MM.1S (cell line): ENCODE data around the gene HSPA9.
"Not testable (repeated sequence)": the region's sequence is repeated elsewhere in the genome, so short reads cannot be mapped to it uniquely, and the experiment has no call there.

ENCODE experiments used
- DNase-seq: peaks from one replicate; pipeline ENCODE4 v3.0.0-alpha.2; 2015
- H2AFZ ChIP-seq: fragments of 300-600 bp; sonication (generic); 2 replicates; pipeline ENCODE4 v1.6.0; 2016; ENCODE audit warnings: antibody characterized with exemption, low read length
- H3F3A ChIP-seq: fragments of 300-600 bp; sonication (generic); 2 replicates; pipeline ENCODE4 v1.6.1; 2016; ENCODE audit warnings: mild to moderate bottlenecking, antibody characterized with exemption, low read length, moderate library complexity, mixed read lengths; ENCODE audit not compliant: insufficient read depth
- H3K27ac ChIP-seq: fragments of 300-600 bp; sonication (generic); 2 replicates; pipeline ENCODE4 v1.5.1; 2016; ENCODE audit warnings: mild to moderate bottlenecking, low read length
- H3K27me3 ChIP-seq: fragments of 300-600 bp; sonication (generic); replicated peaks from 2 replicates; pipeline ENCODE4 v1.6.0; 2016; ENCODE audit warnings: low read length; ENCODE audit not compliant: insufficient read depth
- H3K36me3 ChIP-seq: fragments of 300-600 bp; sonication (generic); replicated peaks from 2 replicates; pipeline ENCODE4 v1.6.1; 2016; ENCODE audit warnings: mild to moderate bottlenecking, low read length, mixed read lengths; ENCODE audit not compliant: insufficient read depth
- H3K4me1 ChIP-seq: fragments of 300-600 bp; sonication (generic); 2 replicates; pipeline ENCODE4 v1.6.1; 2016; ENCODE audit warnings: low read length, mixed read lengths
- H3K4me2 ChIP-seq: fragments of 300-600 bp; sonication (generic); 2 replicates; pipeline ENCODE4 v1.6.0; 2016; ENCODE audit warnings: low read depth, low read length
- H3K4me3 ChIP-seq: fragments of 300-600 bp; sonication (generic); 2 replicates; pipeline ENCODE4 v1.5.1; 2016; ENCODE audit warnings: low read length, mixed read lengths
- H3K79me2 ChIP-seq: fragments of 300-600 bp; sonication (generic); 2 replicates; pipeline ENCODE4 v1.6.1; 2016; ENCODE audit warnings: mixed run types, low read length, mixed read lengths
- H3K9ac ChIP-seq: fragments of 300-600 bp; sonication (generic); 2 replicates; pipeline ENCODE4 v1.6.1; 2016; ENCODE audit warnings: low read length, mixed read lengths
- H3K9me2 ChIP-seq: fragments of 300-600 bp; sonication (generic); replicated peaks from 2 replicates; pipeline ENCODE4 v1.6.1; 2016; ENCODE audit warnings: mild to moderate bottlenecking, low read length, mixed read lengths; ENCODE audit not compliant: insufficient read depth
- H3K9me3 ChIP-seq: fragments of 300-600 bp; sonication (generic); replicated peaks from 2 replicates; pipeline ENCODE4 v1.6.1; 2016; ENCODE audit warnings: mild to moderate bottlenecking, low read length, mixed read lengths; ENCODE audit not compliant: insufficient read depth
- H4K20me1 ChIP-seq: fragments of 300-600 bp; sonication (generic); 2 replicates; pipeline ENCODE4 v1.6.1; 2016; ENCODE audit warnings: mild to moderate bottlenecking, low read length, moderate library complexity, mixed read lengths; ENCODE audit not compliant: insufficient read depth
- EZH2 ChIP-seq: fragments of 300-600 bp; sonication (generic); optimal IDR thresholded peaks from 2 replicates; pipeline ENCODE3; 2017; ENCODE audit warnings: low read depth, mild to moderate bottlenecking, antibody characterized with exemption, low read length, mixed read lengths
- EZH2phosphoT487 ChIP-seq: fragments of 300-600 bp; sonication (generic); IDR thresholded peaks from 2 replicates; pipeline ENCODE4 v1.6.1; 2018; ENCODE audit warnings: antibody characterized with exemption, low read length
- TF ChIP-seq, protein P1 (sequence below): fragments of 300-600 bp; sonication (generic); IDR thresholded peaks from 2 replicates; pipeline ENCODE4 v1.5.1; 2016; ENCODE audit warnings: antibody characterized with exemption, low read length, mixed read lengths

HSPA9 gene

DNA sequence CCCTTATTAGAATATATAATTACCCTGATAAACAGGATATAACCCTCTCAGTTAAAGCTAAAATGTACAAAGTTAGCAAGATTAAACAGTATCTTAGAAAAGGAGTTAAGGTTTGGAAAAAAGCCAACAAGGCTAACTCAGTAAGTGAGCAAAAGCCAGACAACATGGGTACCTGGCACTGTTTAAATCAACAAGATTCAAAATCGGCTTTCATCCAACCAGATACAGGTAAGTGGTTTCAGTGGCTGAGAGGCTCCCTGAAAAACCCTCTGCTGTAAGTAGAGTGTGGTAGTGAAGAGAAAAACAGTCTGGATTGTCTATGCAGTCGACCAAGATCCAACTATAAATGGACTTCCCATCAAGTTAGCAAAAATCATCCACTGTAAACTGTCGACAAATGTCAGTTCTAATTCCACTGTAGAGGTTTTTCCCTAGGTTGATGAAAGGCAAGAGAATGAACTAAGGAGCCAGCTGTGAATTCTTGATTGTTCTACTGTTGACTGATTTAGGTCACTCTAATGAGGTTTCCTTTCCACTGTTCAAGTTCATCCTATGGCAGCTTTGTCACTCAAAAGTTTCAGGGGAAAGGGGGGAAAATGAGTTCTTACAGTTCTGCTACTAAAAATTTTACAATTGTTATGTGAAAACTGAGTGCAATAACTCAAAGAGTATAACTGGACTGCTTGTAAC is 59.5 kb downstream of the HSPA9 start:
- no peaks in the 10 kb centered on the region for H3K9me3 ChIP-seq
- no peaks in the 10 kb centered on the region for H3K4me1 ChIP-seq
- H4K20me1 ChIP-seq, result peaks cover 2% of the 10 kb centered on the region; the same call in 1 of the 2 replicates
- H3K9ac ChIP-seq, result no peak overlapping the region
- H2AFZ ChIP-seq, result no peak overlapping the region
- peaks cover 35% of the 10 kb centered on the region for H3K79me2 ChIP-seq
- TF ChIP-seq, protein P1, sequence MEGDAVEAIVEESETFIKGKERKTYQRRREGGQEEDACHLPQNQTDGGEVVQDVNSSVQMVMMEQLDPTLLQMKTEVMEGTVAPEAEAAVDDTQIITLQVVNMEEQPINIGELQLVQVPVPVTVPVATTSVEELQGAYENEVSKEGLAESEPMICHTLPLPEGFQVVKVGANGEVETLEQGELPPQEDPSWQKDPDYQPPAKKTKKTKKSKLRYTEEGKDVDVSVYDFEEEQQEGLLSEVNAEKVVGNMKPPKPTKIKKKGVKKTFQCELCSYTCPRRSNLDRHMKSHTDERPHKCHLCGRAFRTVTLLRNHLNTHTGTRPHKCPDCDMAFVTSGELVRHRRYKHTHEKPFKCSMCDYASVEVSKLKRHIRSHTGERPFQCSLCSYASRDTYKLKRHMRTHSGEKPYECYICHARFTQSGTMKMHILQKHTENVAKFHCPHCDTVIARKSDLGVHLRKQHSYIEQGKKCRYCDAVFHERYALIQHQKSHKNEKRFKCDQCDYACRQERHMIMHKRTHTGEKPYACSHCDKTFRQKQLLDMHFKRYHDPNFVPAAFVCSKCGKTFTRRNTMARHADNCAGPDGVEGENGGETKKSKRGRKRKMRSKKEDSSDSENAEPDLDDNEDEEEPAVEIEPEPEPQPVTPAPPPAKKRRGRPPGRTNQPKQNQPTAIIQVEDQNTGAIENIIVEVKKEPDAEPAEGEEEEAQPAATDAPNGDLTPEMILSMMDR, result no peak
- TF ChIP-seq EZH2phosphoT487 (no peak), EZH2 (no peak)
- H3K9me2 ChIP-seq, result no peaks in the 10 kb centered on the region
- no peak for DNase-seq
- no peaks in the 10 kb centered on the region for H3K27me3 ChIP-seq
- H3K4me3 ChIP-seq, result no peak overlapping the region
- H3K36me3 ChIP-seq, result peaks cover 8% of the 10 kb centered on the region
- no peak overlapping the region for H3K27ac ChIP-seq
- no peaks in the 10 kb centered on the region for H3F3A ChIP-seq
- H3K4me2 ChIP-seq, result no peak overlapping the region

DNA sequence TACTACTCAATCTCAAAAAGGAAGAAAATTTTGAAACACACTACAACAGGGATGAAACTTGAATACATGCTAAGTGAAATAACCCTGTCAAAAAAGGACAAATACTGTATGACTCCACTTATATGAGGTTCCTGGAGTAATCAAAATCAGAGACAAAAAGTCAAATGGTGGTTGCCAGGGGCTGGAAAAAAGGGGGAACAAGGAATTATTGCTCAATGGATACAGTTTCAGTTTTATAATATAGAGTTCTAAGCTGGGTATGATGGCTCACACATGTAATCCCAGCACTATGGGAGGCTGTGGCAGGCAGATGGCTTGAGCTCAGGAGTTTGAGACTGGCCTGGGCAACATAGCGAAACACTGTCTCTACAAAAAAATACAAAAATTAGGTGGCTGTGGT is 61.2 kb downstream of the HSPA9 start:
- Histone ChIP-seq H3K27me3 (no peaks in the 10 kb centered on the region), H3K36me3 (peaks cover 8% of the 10 kb centered on the region), H3K9ac (no peak overlapping the region), H3K27ac (no peak overlapping the region), H3K4me1 (no peaks in the 10 kb centered on the region), H3K79me2 (peaks cover 23% of the 10 kb centered on the region), H3K9me2 (no peaks in the 10 kb centered on the region), H3K4me2 (no peak overlapping the region), H3K4me3 (no peak overlapping the region), H3F3A (no peaks in the 10 kb centered on the region), H3K9me3 (no peaks in the 10 kb centered on the region), H2AFZ (no peak overlapping the region), H4K20me1 (no peaks in the 10 kb centered on the region; the same call in 1 of the 2 replicates)
- DNase-seq, result no peak
- TF ChIP-seq EZH2phosphoT487 (no peak), EZH2 (no peak)
- TF ChIP-seq, protein P1, result no peak

DNA sequence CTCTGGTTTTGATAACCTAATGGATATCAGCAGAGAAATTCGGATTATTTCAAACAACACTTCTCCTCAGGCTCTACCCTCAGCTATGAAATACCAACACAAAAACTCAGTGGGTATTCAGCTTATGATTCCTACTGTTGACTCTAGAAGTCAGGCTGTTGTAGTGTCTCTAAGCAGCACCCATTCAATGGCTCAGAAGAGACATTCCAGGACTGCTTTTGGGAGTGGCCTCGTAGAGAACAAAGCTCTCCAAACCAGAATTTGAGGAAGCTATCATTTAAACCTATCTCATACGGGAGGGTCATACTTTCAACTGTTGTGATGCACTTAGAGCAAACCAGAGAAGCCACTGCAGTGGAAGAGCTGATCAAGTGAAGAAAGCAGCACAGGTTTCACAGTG is 66.2 kb downstream of the HSPA9 start:
- no peaks in the 10 kb centered on the region for H3K27me3 ChIP-seq
- DNase-seq, result no peak
- H3K4me3 ChIP-seq, result no peak overlapping the region
- H3K36me3 ChIP-seq, result peaks cover 3% of the 10 kb centered on the region
- H3F3A ChIP-seq, result no peaks in the 10 kb centered on the region; the same call in 1 of the 2 replicates
- no peaks in the 10 kb centered on the region; the same call in 1 of the 2 replicates for H4K20me1 ChIP-seq
- no peaks in the 10 kb centered on the region for H3K9me2 ChIP-seq
- no peak for TF ChIP-seq EZH2phosphoT487
- no peak for TF ChIP-seq EZH2
- TF ChIP-seq, protein P1, result no peak
- no peak overlapping the region for H2AFZ ChIP-seq
- H3K4me2 ChIP-seq, result no peak overlapping the region
- H3K27ac ChIP-seq, result no peak overlapping the region
- no peaks in the 10 kb centered on the region for H3K4me1 ChIP-seq
- H3K79me2 ChIP-seq, result peaks cover 2% of the 10 kb centered on the region; the same call in 1 of the 2 replicates
- no peaks in the 10 kb centered on the region for H3K9me3 ChIP-seq
- H3K9ac ChIP-seq, result no peak overlapping the region

DNA sequence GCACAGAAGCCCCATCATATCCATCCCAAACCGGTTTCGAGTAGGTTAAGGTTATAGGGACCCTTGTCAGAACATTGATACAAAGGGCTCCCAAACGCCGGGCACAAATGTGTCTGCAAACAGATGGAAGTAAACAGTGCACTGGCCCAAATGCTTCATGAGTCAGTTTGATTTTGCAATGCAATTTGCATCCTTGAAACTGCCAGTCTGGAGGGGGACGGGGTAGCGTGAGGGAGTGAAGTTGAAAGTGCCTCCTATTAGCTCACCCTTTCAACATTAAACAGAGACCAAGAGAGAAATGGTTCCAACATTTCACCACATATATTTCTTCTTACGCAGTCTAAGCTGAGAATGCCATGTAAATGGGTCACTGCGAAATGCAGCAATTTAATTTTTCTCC is 67.7 kb downstream of the HSPA9 start:
- H4K20me1 ChIP-seq, H3K9me3 ChIP-seq, H3K79me2 ChIP-seq, H3K4me2 ChIP-seq, DNase-seq, H3K9ac ChIP-seq, H3K9me2 ChIP-seq, H2AFZ ChIP-seq, H3F3A ChIP-seq, H3K4me1 ChIP-seq, H3K36me3 ChIP-seq, H3K27ac ChIP-seq, H3K4me3 ChIP-seq, H3K27me3 ChIP-seq: not testable (repeated sequence)
